ENCODE measurements around the gene SLCO3A1.

- TF ChIP-seq EZH2phosphoT487 (IDR thresholded peaks at IDR 0.05; ENCODE audit: low read depth) = no peak
- TF ChIP-seq CTCF (IDR thresholded peaks at IDR 0.05; ENCODE audit: low read depth, low read length) = no peak
Observed at GRCh38 chr15:92073044-92073785, 219.7 kb downstream of the SLCO3A1 start.
